PFSK-1 (cell line): ENCODE measurements around the gene PSMA6.

ENCODE experiments used
- FOXP2 ChIP-seq: optimal IDR thresholded peaks from 2 replicates; pipeline ENCODE3; 2011; ENCODE audit warnings: borderline replicate concordance, control low read depth, inconsistent platforms; ENCODE audit not compliant: insufficient read depth; ENCODE audit errors: extremely low read length, extremely low read depth
- POLR2AphosphoS5 ChIP-seq: IDR thresholded peaks from 2 replicates; pipeline ENCODE4 v1.6.1; 2012; ENCODE audit warnings: low read depth, mild to moderate bottlenecking, control low read depth, low read length, moderate library complexity
- REST ChIP-seq, 2 experiments: IDR thresholded peaks; 2 replicates each; pipeline versions ENCODE4 v1.6.1 to v1.8.0; 2011 to 2012; ENCODE audit warnings: low read depth in 2 of 2, low read length in 2 of 2, control low read depth in 1 of 2, inconsistent platforms in 1 of 2, mild to moderate bottlenecking in 1 of 2, moderate library complexity in 1 of 2; ENCODE audit not compliant: insufficient read depth in 1 of 2
- SIN3A ChIP-seq: IDR thresholded peaks from 2 replicates; pipeline ENCODE4 v1.6.1; 2012; ENCODE audit warnings: mild to moderate bottlenecking, low read length, moderate library complexity, borderline replicate concordance; ENCODE audit not compliant: insufficient read depth
- TAF1 ChIP-seq: IDR thresholded peaks from 2 replicates; pipeline ENCODE4 v1.6.1; 2012; ENCODE audit warnings: low read length, control low read depth, borderline replicate concordance; ENCODE audit not compliant: insufficient read depth

The PSMA6 gene

GRCh38 chr14:35284506-35284905 lies 7.7 kb upstream of the PSMA6 start:
- TF ChIP-seq SIN3A (no peak), TAF1 (no peak)

- no peak for TF ChIP-seq REST (IDR thresholded peaks at IDR 0.05; ENCODE audit: insufficient read depth in 1 of 2, low read depth in 2 of 2, low read length in 2 of 2)
- TF ChIP-seq TAF1: no peak
- no peak for TF ChIP-seq SIN3A
- TF ChIP-seq FOXP2: no peak
- no peak for TF ChIP-seq POLR2AphosphoS5
These were observed 6.8 kb upstream of the PSMA6 start for GRCh38 chr14:35285168-35286002.

GRCh38 chr14:35286003-35286600 lies 6.1 kb upstream of the PSMA6 start:
- TF ChIP-seq SIN3A (no peak), POLR2AphosphoS5 (no peak), FOXP2 (no peak), REST (IDR thresholded peaks at IDR 0.05; ENCODE audit: insufficient read depth in 1 of 2, low read depth in 2 of 2, low read length in 2 of 2) (no peak), TAF1 (no peak)

GRCh38 chr14:35286707-35287106 lies 5.5 kb upstream of the PSMA6 start:
- TF ChIP-seq REST (IDR thresholded peaks at IDR 0.05; ENCODE audit: insufficient read depth in 1 of 2, low read depth in 2 of 2, low read length in 2 of 2) (no peak), FOXP2 (no peak), POLR2AphosphoS5 (no peak), SIN3A (no peak), TAF1 (no peak)

- TF ChIP-seq TAF1 (no peak), SIN3A (no peak), POLR2AphosphoS5 (no peak), FOXP2 (no peak), REST (IDR thresholded peaks at IDR 0.05; ENCODE audit: insufficient read depth in 1 of 2, low read depth in 2 of 2, low read length in 2 of 2) (no peak)
These were observed 4.7 kb upstream of the PSMA6 start for GRCh38 chr14:35287431-35288013.
